Measurements from ENCODE around the gene APH1B. TPM values are rescaled to one million over a fixed set of nuclear protein-coding genes. Genes with fewer than 3 reads are reported as not detected.

The APH1B gene
- total RNA-seq, 1 donor from 2014 or later: 7.7 TPM

GRCh38 chr15:63250312-63250965, 27.0 kb upstream of the APH1B start:
- intact Hi-C loops (cut with DNase I): no loop called here
- no peak for DNase-seq (ENCODE audit: low spot score)

GRCh38 chr15:63251701-63252100, 25.7 kb upstream of the APH1B start:
- intact Hi-C loops (cut with DNase I): no loop called here
- DNase-seq (ENCODE audit: low spot score): no peak

GRCh38 chr15:63252292-63252691, 25.1 kb upstream of the APH1B start:
- intact Hi-C loops (cut with DNase I): no loop called here

GRCh38 chr15:63254991-63255390, 22.4 kb upstream of the APH1B start:
- intact Hi-C loops (cut with DNase I): no loop called here

More at GRCh38 chr15:63252292-63252691, 25.1 kb upstream of the APH1B start:
- DNase-seq (ENCODE audit: low spot score): no peak

GRCh38 chr15:63255489-63255990, 21.9 kb upstream of the APH1B start:
- no peak for DNase-seq (ENCODE audit: low spot score)
- intact Hi-C loops (cut with DNase I): no loop called here

More at GRCh38 chr15:63254991-63255390, 22.4 kb upstream of the APH1B start:
- no peak for DNase-seq (ENCODE audit: low spot score)

- intact Hi-C loops (cut with DNase I): no loop called here
- DNase-seq (ENCODE audit: low spot score): no peak
These were observed 20.8 kb upstream of the APH1B start for GRCh38 chr15:63256433-63257274.

GRCh38 chr15:63258658-63259057, 18.7 kb upstream of the APH1B start:
- intact Hi-C loops (cut with DNase I): no loop called here
- DNase-seq (ENCODE audit: low spot score): no peak

- DNase-seq (ENCODE audit: low spot score): no peak
- intact Hi-C loops (cut with DNase I): no loop called here
These were observed 16.6 kb upstream of the APH1B start for GRCh38 chr15:63260791-63261190.

- intact Hi-C loops (cut with DNase I): no loop called here
These were observed 16.1 kb upstream of the APH1B start for GRCh38 chr15:63261311-63261710.

GRCh38 chr15:63263519-63263918, 13.9 kb upstream of the APH1B start:
- intact Hi-C loops (cut with DNase I): no loop called here
- DNase-seq (ENCODE audit: low spot score): no peak

More at GRCh38 chr15:63261311-63261710, 16.1 kb upstream of the APH1B start:
- no peak for DNase-seq (ENCODE audit: low spot score)

- DNase-seq (ENCODE audit: low spot score): no peak
- intact Hi-C loops (cut with DNase I): no loop called here
These were observed 12.6 kb upstream of the APH1B start for GRCh38 chr15:63264688-63265293.

- DNase-seq (ENCODE audit: low spot score): no peak
- intact Hi-C loops (cut with DNase I): loop anchor here (10.0 kb wide), 1 partner anchor 230 kb away; the partner anchor contains the start of gene TPM1
These were observed 3.0 kb upstream of the APH1B start for GRCh38 chr15:63274427-63274826.

- intact Hi-C loops (cut with DNase I): loop anchor here (5.0 to 10.0 kb wide), 4 partner anchors 89 to 232 kb away; partner anchors contain the start of genes LACTB, RAB8B, RPS27L and TPM1
These were observed 915 bp upstream of the APH1B start for GRCh38 chr15:63276342-63277037.

GRCh38 chr15:63277893-63278456, 570 bp downstream of the APH1B start:
- intact Hi-C loops (cut with DNase I): loop anchor here (5.0 to 10.0 kb wide), 4 partner anchors 91 to 233 kb away; partner anchors contain the start of genes LACTB, RAB8B, RPS27L and TPM1
- no peak for DNase-seq (ENCODE audit: low spot score)

More at GRCh38 chr15:63276342-63277037, 915 bp upstream of the APH1B start:
- no peak for DNase-seq (ENCODE audit: low spot score)

- intact Hi-C loops (cut with DNase I): no loop called here
- DNase-seq (ENCODE audit: low spot score): peak; percentile 87
These were observed 5.7 kb downstream of the APH1B start for GRCh38 chr15:63283126-63283525.

GRCh38 chr15:63284335-63284734, 6.9 kb downstream of the APH1B start:
- intact Hi-C loops (cut with DNase I): no loop called here
- no peak for DNase-seq (ENCODE audit: low spot score)

GRCh38 chr15:63287109-63287508, 9.7 kb downstream of the APH1B start:
- intact Hi-C loops (cut with DNase I): no loop called here
- DNase-seq (ENCODE audit: low spot score): no peak

- intact Hi-C loops (cut with DNase I): no loop called here
- no peak for DNase-seq (ENCODE audit: low spot score)
These were observed 10.9 kb downstream of the APH1B start for GRCh38 chr15:63288342-63288741.

GRCh38 chr15:63288778-63289378, 11.5 kb downstream of the APH1B start:
- DNase-seq (ENCODE audit: low spot score): no peak
- intact Hi-C loops (cut with DNase I): no loop called here

All from cardiac septum (tissue), 1 donor.